Epithelial cell of prostate (primary cell): Measurements from ENCODE around the gene SDCBP2.

Source experiments
- DNase-seq: peaks from one replicate; pipeline ENCODE4 v3.0.0-alpha.2; 2011; ENCODE audit warnings: low read depth, low spot score
- H3K27ac ChIP-seq: fragments of 450-650 bp; 2 replicates; pipeline ENCODE4 v1.5.1; 2017; ENCODE audit warnings: mild to moderate bottlenecking

SDCBP2 gene

GRCh38 chr20:1328680-1329330 lies at the start of gene SDCBP2:
Gene SDCBP2, minus strand, starts transcription at chr20:1329139. Its CDS starts 8,723 bp downstream, at chr20:1320416.
- peak within 1 kb of the TSS; percentile 97 for H3K27ac ChIP-seq
- peak; percentile 82 for DNase-seq

- H3K27ac ChIP-seq, result peak overlapping the region; percentile 86
- no peak for DNase-seq
Measured at GRCh38 chr20:1378735-1379125, 49.8 kb upstream of the SDCBP2 start.

- peak overlapping the region; percentile 86 for H3K27ac ChIP-seq
- DNase-seq, result peak; percentile 50
Measured at GRCh38 chr20:1377984-1378734, 49.2 kb upstream of the SDCBP2 start.

GRCh38 chr20:1377341-1377871 lies 48.5 kb upstream of the SDCBP2 start:
- peak overlapping the region; percentile 86 for H3K27ac ChIP-seq
- DNase-seq, result no peak

GRCh38 chr20:1376408-1377270 lies 47.7 kb upstream of the SDCBP2 start:
- H3K27ac ChIP-seq, result peak overlapping the region; percentile 86
- DNase-seq, result no peak

- no peak for DNase-seq
- peak overlapping the region; percentile 1 for H3K27ac ChIP-seq
Measured at GRCh38 chr20:1376007-1376406, 47.1 kb upstream of the SDCBP2 start.

GRCh38 chr20:1375515-1375914 lies 46.6 kb upstream of the SDCBP2 start:
- H3K27ac ChIP-seq, result no peak overlapping the region
- DNase-seq, result no peak

- no peak overlapping the region for H3K27ac ChIP-seq
- no peak for DNase-seq
Measured at GRCh38 chr20:1374246-1374645, 45.3 kb upstream of the SDCBP2 start.

GRCh38 chr20:1373614-1374013 lies 44.7 kb upstream of the SDCBP2 start:
- H3K27ac ChIP-seq, result peak overlapping the region; percentile 38
- DNase-seq, result no peak

- peak overlapping the region; percentile 38 for H3K27ac ChIP-seq
- DNase-seq, result no peak
Measured at GRCh38 chr20:1373036-1373435, 44.1 kb upstream of the SDCBP2 start.

- H3K27ac ChIP-seq, result peak overlapping the region; percentile 38
- no peak for DNase-seq
Measured at GRCh38 chr20:1371830-1372539, 43.0 kb upstream of the SDCBP2 start.

- peak overlapping the region; percentile 38 for H3K27ac ChIP-seq
- DNase-seq, result no peak
Measured at GRCh38 chr20:1371202-1371782, 42.4 kb upstream of the SDCBP2 start.

GRCh38 chr20:1370548-1371110 lies 41.7 kb upstream of the SDCBP2 start:
- peak overlapping the region; percentile 38 for H3K27ac ChIP-seq
- no peak for DNase-seq

GRCh38 chr20:1369970-1370369 lies 41.0 kb upstream of the SDCBP2 start:
- DNase-seq, result no peak
- peak overlapping the region; percentile 38 for H3K27ac ChIP-seq

GRCh38 chr20:1368448-1369199 lies 39.7 kb upstream of the SDCBP2 start:
- DNase-seq, result no peak
- no peak overlapping the region for H3K27ac ChIP-seq

- no peak overlapping the region for H3K27ac ChIP-seq
- no peak for DNase-seq
Measured at GRCh38 chr20:1367479-1367878, 38.5 kb upstream of the SDCBP2 start.

- DNase-seq, result no peak
- no peak overlapping the region for H3K27ac ChIP-seq
Measured at GRCh38 chr20:1364106-1364505, 35.2 kb upstream of the SDCBP2 start.

GRCh38 chr20:1363522-1363921 lies 34.6 kb upstream of the SDCBP2 start:
- no peak for DNase-seq

GRCh38 chr20:1362484-1362883 lies 33.5 kb upstream of the SDCBP2 start:
- no peak for DNase-seq
- no peak overlapping the region for H3K27ac ChIP-seq

More at GRCh38 chr20:1363522-1363921, 34.6 kb upstream of the SDCBP2 start:
- no peak overlapping the region for H3K27ac ChIP-seq
